K562 (cell line): ENCODE measurements around the gene TENM3. TPM values are rescaled to one million over a fixed set of nuclear protein-coding genes. Genes with fewer than 3 reads are reported as not detected.

ENCODE experiments used
- ATAC-seq: fragments of 200-7000 bp; cut with Tn5 transposase; 3 replicates; pipeline ENCODE4 v1.9.1; 2020; ENCODE audit warnings: moderate library complexity
- BruUV-seq: library from RNA; stranded (reverse); fragments of 400-500 nt; replicated peaks from 2 replicates; lab custom pipeline; 2021; lab: Mats Ljungman, UMichigan
- CTCF ChIA-PET: fragments of 300-600 bp; formaldehyde crosslinking; extraction: SDS; loops from one replicate; lab custom pipeline; 2021; ENCODE audit warnings: low intra/inter-chr PET ratio; lab: Yijun Ruan, JAX
- POLR2A ChIA-PET: fragments of 300-600, 350-650 bp; sonication (Branson Sonifier 250); formaldehyde crosslinking; extraction: SDS; loops from one replicate; lab custom pipeline; 2021; ENCODE audit warnings: antibody characterized with exemption, inconsistent platforms; lab: Yijun Ruan, JAX
- DNase-seq, 4 experiments: peaks; one replicate each; pipeline versions ENCODE4 v3.0.0 to v3.0.0-alpha.2; 2011 to 2018; ENCODE audit warnings: low spot score in 3 of 4, mixed read lengths in 3 of 4; ENCODE audit errors: extremely low read depth in 1 of 4
- FAIRE-seq: peaks from 2 replicates; lab custom pipeline; 2011; peaks lifted over from hg19 to GRCh38; lab: Jason Lieb, UNC
- H2AFZ ChIP-seq: 2 replicates; pipeline ENCODE4 v1.6.0; 2011; ENCODE audit warnings: low read depth, low read length, control low read depth, inconsistent platforms
- H3K27ac ChIP-seq: fragments of 200-600 bp; 3 replicates; pipeline ENCODE4 v1.8.0; 2011; ENCODE audit warnings: low read depth, mild to moderate bottlenecking, control low read depth, inconsistent platforms, low read length, moderate library complexity, mixed read lengths; ENCODE audit errors: extremely low read depth
- H3K27me3 ChIP-seq, 2 experiments: fragments of 300-600 bp in 1 of 2; 2 replicates in 1 of 2; 3 replicates in 1 of 2; pipeline versions ENCODE4 v1.6.0 to v1.8.0; 2011; ENCODE audit warnings: inconsistent platforms in 2 of 2, low read length in 2 of 2, mild to moderate bottlenecking in 1 of 2, mixed read lengths in 1 of 2, moderate library complexity in 1 of 2; ENCODE audit not compliant: control insufficient read depth in 2 of 2, insufficient read depth in 2 of 2
- H3K36me3 ChIP-seq: fragments of 300-600 bp; 3 replicates; pipeline ENCODE4 v1.8.0; 2011; ENCODE audit warnings: mild to moderate bottlenecking, low read length, inconsistent platforms; ENCODE audit not compliant: control insufficient read depth, insufficient read depth
- H3K4me1 ChIP-seq, 2 experiments: fragments of 200-600 bp in 1 of 2; replicated peaks in 1 of 2; 2 replicates in 1 of 2; 3 replicates in 1 of 2; pipeline versions ENCODE4 v1.5.1 to v1.8.0; 2011; ENCODE audit warnings: inconsistent platforms in 2 of 2, low read length in 2 of 2, mild to moderate bottlenecking in 1 of 2, mixed read lengths in 1 of 2, moderate library complexity in 1 of 2; ENCODE audit not compliant: control insufficient read depth in 2 of 2, insufficient read depth in 2 of 2
- H3K4me2 ChIP-seq: 2 replicates; pipeline ENCODE4 v1.6.1; 2011; ENCODE audit warnings: low read length, control low read depth, inconsistent platforms, mixed read lengths; ENCODE audit not compliant: insufficient read depth
- H3K4me3 ChIP-seq: fragments of 200-600 bp; sonication (generic), shearing (Covaris generic); 2 replicates; pipeline ENCODE4 v1.5.1; 2016; ENCODE audit warnings: control low read depth, inconsistent platforms
- H3K79me2 ChIP-seq: fragments of 200-600 bp; 3 replicates; pipeline ENCODE4 v1.8.0; 2011; ENCODE audit warnings: low read length, inconsistent platforms; ENCODE audit not compliant: control insufficient read depth, insufficient read depth
- H3K9ac ChIP-seq, 2 experiments: 2 replicates each; pipeline versions ENCODE4 v1.6.0 to v1.6.1; 2011; ENCODE audit warnings: low read depth in 2 of 2, low read length in 2 of 2, control low read depth in 1 of 2, inconsistent platforms in 1 of 2, mild to moderate bottlenecking in 1 of 2, mixed read lengths in 1 of 2; ENCODE audit not compliant: insufficient read depth in 1 of 2
- H3K9me1 ChIP-seq: one replicate; pipeline ENCODE4 v1.6.0; 2011; ENCODE audit warnings: inconsistent platforms, mild to moderate bottlenecking, low read length, moderate library complexity; ENCODE audit not compliant: control insufficient read depth, insufficient read depth
- H3K9me3 ChIP-seq: replicated peaks from 2 replicates; pipeline ENCODE4 v1.5.1; 2011; ENCODE audit warnings: low read depth, low read length, inconsistent platforms; ENCODE audit not compliant: control insufficient read depth, insufficient read depth
- H4K20me1 ChIP-seq: replicated peaks from 2 replicates; pipeline ENCODE4 v1.6.1; 2011; ENCODE audit warnings: low read length, inconsistent platforms, mixed read lengths; ENCODE audit not compliant: control insufficient read depth, insufficient read depth
- CHD4 ChIP-seq: fragments of 200-600 bp; sonication (generic); IDR thresholded peaks from 3 replicates; pipeline ENCODE4 v1.6.1; 2012; ENCODE audit warnings: low read depth, mild to moderate bottlenecking, mixed read lengths, low read length, inconsistent platforms; ENCODE audit not compliant: insufficient read depth, insufficient replicate concordance, poor library complexity, severe bottlenecking
- HIVEP1 ChIP-seq: fragments of 250-450 bp; sonication (Bioruptor Pico); IDR thresholded peaks from 2 replicates; pipeline ENCODE4 v1.4.0; 2020; ENCODE audit warnings: mild to moderate bottlenecking
- HNRNPL ChIP-seq: fragments of 200-400 bp; formaldehyde crosslinking; IDR thresholded peaks from 2 replicates; pipeline ENCODE4 v1.6.1; 2017; ENCODE audit warnings: low read depth, mild to moderate bottlenecking, low read length
- MAZ ChIP-seq, 2 experiments: fragments of 450-650 bp in 1 of 2; sonication (generic) in 1 of 2; formaldehyde crosslinking; IDR thresholded peaks in 1 of 2; conservative IDR thresholded peaks in 1 of 2; 2 replicates each; pipeline versions ENCODE4 v1.4.0 to v1.5.0; 2020; ENCODE audit warnings: mild to moderate bottlenecking in 1 of 2, missing genetic modification reagents in 1 of 2
- NFIC ChIP-seq: fragments of 450-650 bp; IDR thresholded peaks from 2 replicates; pipeline ENCODE4 v1.6.1; 2017; ENCODE audit warnings: mild to moderate bottlenecking, inconsistent platforms
- SAFB2 ChIP-seq: fragments of 200-400 bp; formaldehyde crosslinking; IDR thresholded peaks from 2 replicates; pipeline ENCODE4 v1.6.1; 2018; ENCODE audit warnings: borderline replicate concordance, low read length, low read depth, moderate library complexity; ENCODE audit not compliant: severe bottlenecking
- THRAP3 ChIP-seq: fragments of 450-650 bp; IDR thresholded peaks from 2 replicates; pipeline ENCODE4 v1.6.1; 2016; ENCODE audit warnings: mild to moderate bottlenecking, inconsistent platforms, borderline replicate concordance
- WHSC1 ChIP-seq: IDR thresholded peaks from one replicate; pipeline ENCODE4 v1.6.1; 2012; ENCODE audit warnings: low read length, control low read depth, inconsistent platforms
- ZNF253 ChIP-seq: fragments of 250-450 bp; sonication (Bioruptor Pico); conservative IDR thresholded peaks from 2 replicates; pipeline ENCODE4 v1.6.1; 2021; ENCODE audit warnings: mild to moderate bottlenecking
- ZNF668 ChIP-seq: fragments of 250-450 bp; sonication (Bioruptor Pico); IDR thresholded peaks from 2 replicates; pipeline ENCODE4 v1.8.0; 2022; ENCODE audit warnings: mild to moderate bottlenecking, inconsistent platforms
- ZNF785 ChIP-seq: fragments of 250-450 bp; sonication (Bioruptor Pico); IDR thresholded peaks from 2 replicates; pipeline ENCODE4 v1.4.0; 2020; ENCODE audit warnings: mild to moderate bottlenecking
- WGBS: fragments of 100-300 bp; shearing (Covaris generic); methylation state at CpG from one replicate; pipeline ENCODE4 v1.1.6; 2016; ENCODE audit warnings: low coverage, mixed read lengths; ENCODE audit not compliant: insufficient coverage; ENCODE audit errors: missing lambda C conversion rate; 5-methylcytosine and 5-hydroxymethylcytosine counted together
- in situ Hi-C: fragments of 300-500 bp; cut with MboI; formaldehyde crosslinking; loops from 4 replicates; pipeline ENCODE4 v1.15.0; 2018; ENCODE audit warnings: inconsistent platforms, mixed read lengths
- intact Hi-C: fragments of 100-400 bp; cut with micrococcal nuclease; formaldehyde crosslinking; loops from 2 replicates; pipeline ENCODE4 v1.14.2; 2022
- polyA plus RNA-seq, 8 experiments: library from polyadenylated mRNA; depleted of rRNA in 4 of 8; stranded (reverse) in 5 of 8; unstranded in 3 of 8; fragments of >200 nt; fragmentation: Nextera tagmentation in 2 of 8; fragmentation: Illumina TruSeq in 1 of 8; extraction: Ambion mirVana in 2 of 8; extraction: Trizol in 1 of 8; gene quantifications; 2 replicates each; pipeline versions ENCODE4 v1.2.1 to v1.2.3, GENCODE V29; 2011 to 2014; ENCODE audit warnings: inconsistent platforms in 1 of 8, missing spikeins in 1 of 8
- total RNA-seq, 7 experiments: library from RNA; depleted of rRNA in 6 of 7; stranded (reverse); fragments of >200 nt in 6 of 7; fragmentation: Illumina TruSeq in 2 of 7; extraction: Trizol in 2 of 7; gene quantifications; 2 replicates each; pipeline versions ENCODE4 v1.2.1 to v1.2.3, GENCODE V29; 2011 to 2021; ENCODE audit warnings: low replicate concordance in 1 of 7
- TF ChIP-seq, protein P1 (sequence below): sonication (generic); formaldehyde crosslinking; IDR thresholded peaks from 2 replicates; pipeline ENCODE4 v1.8.0; 2022; ENCODE audit warnings: mild to moderate bottlenecking, missing genetic modification reagents
- TF ChIP-seq, protein P2 (sequence below): fragments of 250-450 bp; sonication (Bioruptor Pico); IDR thresholded peaks from 2 replicates; pipeline ENCODE4 v1.5.0; 2021
- TF ChIP-seq, protein P3 (sequence below): sonication (generic); formaldehyde crosslinking; IDR thresholded peaks from 2 replicates; pipeline ENCODE4 v1.9.0; 2022; ENCODE audit warnings: mild to moderate bottlenecking, missing genetic modification reagents

The TENM3 gene
- total and polyA plus RNA-seq, 9 of the 15 experiments (the other 6 are each of a cell fraction or from before 2014, with no cell fraction given) = 0.01 to 0.02 TPM; not detected in 7

DNA sequence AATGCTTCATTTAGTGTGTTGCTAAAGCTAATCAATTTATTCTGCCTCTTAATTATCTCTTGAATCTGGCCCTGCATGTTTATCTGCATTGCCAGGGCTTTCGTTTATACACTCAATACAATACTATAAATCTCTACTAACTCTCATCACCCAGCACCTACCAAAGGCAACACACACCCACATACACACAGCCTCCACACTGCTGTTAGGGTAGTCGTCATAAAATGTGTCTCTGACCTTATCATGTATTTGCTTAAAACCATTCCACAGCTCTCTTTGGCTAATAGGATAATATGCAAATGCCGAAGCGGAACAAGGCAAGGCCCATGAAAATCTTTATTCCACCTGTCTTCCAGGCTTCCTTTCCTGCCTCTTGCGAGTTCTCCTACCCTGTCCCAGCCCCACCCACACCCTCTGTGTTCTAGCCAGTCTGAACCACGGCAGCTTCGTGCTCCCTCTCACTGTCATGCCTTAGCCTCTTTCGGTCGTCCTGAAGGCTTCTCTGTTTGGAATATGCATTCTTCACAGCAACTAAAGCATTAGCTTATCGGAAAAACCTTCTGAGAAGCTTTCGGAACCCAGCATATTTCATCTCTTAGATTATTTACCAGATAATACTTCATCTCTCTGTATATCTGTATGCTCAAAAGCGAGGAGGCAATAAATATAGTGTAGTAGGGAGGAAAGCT, 333.5 kb downstream of the TENM3 start (continued):
- TF ChIP-seq, protein P1, sequence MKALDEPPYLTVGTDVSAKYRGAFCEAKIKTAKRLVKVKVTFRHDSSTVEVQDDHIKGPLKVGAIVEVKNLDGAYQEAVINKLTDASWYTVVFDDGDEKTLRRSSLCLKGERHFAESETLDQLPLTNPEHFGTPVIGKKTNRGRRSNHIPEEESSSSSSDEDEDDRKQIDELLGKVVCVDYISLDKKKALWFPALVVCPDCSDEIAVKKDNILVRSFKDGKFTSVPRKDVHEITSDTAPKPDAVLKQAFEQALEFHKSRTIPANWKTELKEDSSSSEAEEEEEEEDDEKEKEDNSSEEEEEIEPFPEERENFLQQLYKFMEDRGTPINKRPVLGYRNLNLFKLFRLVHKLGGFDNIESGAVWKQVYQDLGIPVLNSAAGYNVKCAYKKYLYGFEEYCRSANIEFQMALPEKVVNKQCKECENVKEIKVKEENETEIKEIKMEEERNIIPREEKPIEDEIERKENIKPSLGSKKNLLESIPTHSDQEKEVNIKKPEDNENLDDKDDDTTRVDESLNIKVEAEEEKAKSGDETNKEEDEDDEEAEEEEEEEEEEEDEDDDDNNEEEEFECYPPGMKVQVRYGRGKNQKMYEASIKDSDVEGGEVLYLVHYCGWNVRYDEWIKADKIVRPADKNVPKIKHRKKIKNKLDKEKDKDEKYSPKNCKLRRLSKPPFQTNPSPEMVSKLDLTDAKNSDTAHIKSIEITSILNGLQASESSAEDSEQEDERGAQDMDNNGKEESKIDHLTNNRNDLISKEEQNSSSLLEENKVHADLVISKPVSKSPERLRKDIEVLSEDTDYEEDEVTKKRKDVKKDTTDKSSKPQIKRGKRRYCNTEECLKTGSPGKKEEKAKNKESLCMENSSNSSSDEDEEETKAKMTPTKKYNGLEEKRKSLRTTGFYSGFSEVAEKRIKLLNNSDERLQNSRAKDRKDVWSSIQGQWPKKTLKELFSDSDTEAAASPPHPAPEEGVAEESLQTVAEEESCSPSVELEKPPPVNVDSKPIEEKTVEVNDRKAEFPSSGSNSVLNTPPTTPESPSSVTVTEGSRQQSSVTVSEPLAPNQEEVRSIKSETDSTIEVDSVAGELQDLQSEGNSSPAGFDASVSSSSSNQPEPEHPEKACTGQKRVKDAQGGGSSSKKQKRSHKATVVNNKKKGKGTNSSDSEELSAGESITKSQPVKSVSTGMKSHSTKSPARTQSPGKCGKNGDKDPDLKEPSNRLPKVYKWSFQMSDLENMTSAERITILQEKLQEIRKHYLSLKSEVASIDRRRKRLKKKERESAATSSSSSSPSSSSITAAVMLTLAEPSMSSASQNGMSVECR (CRISPR knock-in tag) = no peak

DNA sequence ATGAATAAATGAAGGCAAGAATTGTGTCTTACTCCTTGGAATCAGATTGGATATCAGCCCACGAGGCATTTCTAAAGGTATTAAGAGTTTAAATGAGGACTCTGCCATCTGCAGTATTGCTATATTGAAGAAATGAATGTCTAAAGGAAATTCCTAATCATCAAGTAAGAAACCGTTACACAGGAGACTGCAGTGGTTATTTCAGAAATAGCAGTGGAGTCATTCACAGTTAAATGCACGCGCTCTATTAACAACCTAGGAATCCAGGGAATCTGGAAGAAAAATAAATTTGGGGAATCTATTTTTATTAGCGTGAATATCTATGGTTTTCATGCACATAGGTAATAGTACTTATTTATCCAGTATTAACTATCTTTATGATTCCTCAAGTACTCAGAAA, 334.2 kb downstream of the TENM3 start:
- Histone ChIP-seq H4K20me1 (no peaks in the 10 kb centered on the region), H3K27me3 (no peaks in the 10 kb centered on the region), H3K9me3 (no peaks in the 10 kb centered on the region), H2AFZ (no peak overlapping the region), H3K27ac (no peak overlapping the region), H3K4me1 (no peaks in the 10 kb centered on the region), H3K4me2 (no peak overlapping the region), H3K4me3 (no peak overlapping the region), H3K9ac (no peak overlapping the region), H3K36me3 (no peaks in the 10 kb centered on the region), H3K9me1 (no peaks in the 10 kb centered on the region), H3K79me2 (no peaks in the 10 kb centered on the region)
- CTCF ChIA-PET = no interaction called here
- DNase-seq (no peak), ATAC-seq (no peak), FAIRE-seq (no peak)
- 1% methylated on average over 5 of the region's 5 CpGs for WGBS
- in situ Hi-C loops (no loop called here), intact Hi-C loops (no loop called here)
- TF ChIP-seq WHSC1 (no peak), HIVEP1 (CRISPR knock-in tag) (no peak), ZNF668 (CRISPR knock-in tag) (no peak), SAFB2 (no peak), NFIC (no peak), HNRNPL (no peak), ZNF785 (CRISPR knock-in tag) (no peak), CHD4 (no peak), THRAP3 (no peak), MAZ (CRISPR knock-in tag; conservative IDR thresholded peaks at IDR 0.05 in 1 of 2, IDR thresholded peaks at IDR 0.05 in 1 of 2) (no peak), ZNF253 (CRISPR knock-in tag) (no peak)
- TF ChIP-seq, protein P2, sequence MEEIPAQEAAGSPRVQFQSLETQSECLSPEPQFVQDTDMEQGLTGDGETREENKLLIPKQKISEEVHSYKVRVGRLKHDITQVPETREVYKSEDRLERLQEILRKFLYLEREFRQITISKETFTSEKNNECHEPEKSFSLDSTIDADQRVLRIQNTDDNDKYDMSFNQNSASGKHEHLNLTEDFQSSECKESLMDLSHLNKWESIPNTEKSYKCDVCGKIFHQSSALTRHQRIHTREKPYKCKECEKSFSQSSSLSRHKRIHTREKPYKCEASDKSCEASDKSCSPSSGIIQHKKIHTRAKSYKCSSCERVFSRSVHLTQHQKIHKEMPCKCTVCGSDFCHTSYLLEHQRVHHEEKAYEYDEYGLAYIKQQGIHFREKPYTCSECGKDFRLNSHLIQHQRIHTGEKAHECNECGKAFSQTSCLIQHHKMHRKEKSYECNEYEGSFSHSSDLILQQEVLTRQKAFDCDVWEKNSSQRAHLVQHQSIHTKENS (CRISPR knock-in tag) = no peak
- TF ChIP-seq, protein P3, sequence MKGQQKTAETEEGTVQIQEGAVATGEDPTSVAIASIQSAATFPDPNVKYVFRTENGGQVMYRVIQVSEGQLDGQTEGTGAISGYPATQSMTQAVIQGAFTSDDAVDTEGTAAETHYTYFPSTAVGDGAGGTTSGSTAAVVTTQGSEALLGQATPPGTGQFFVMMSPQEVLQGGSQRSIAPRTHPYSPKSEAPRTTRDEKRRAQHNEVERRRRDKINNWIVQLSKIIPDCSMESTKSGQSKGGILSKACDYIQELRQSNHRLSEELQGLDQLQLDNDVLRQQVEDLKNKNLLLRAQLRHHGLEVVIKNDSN (CRISPR knock-in tag) = no peak
- no TSS peak for BruUV-seq
- POLR2A ChIA-PET = no interaction called here
